GM12878 (cell line): ENCODE data around the gene EFNA2. TPM values are rescaled to one million over a fixed set of nuclear protein-coding genes. Genes with fewer than 3 reads are reported as not detected.

Experiments
- ATAC-seq: fragments of 200-7000 bp; cut with Tn5 transposase; 3 replicates; pipeline ENCODE4 v1.9.1; 2020; ENCODE audit warnings: mild to moderate bottlenecking, moderate library complexity
- BruUV-seq: library from RNA; stranded (reverse); fragments of 400-500 nt; replicated peaks from 2 replicates; lab custom pipeline; 2021; lab: Mats Ljungman, UMichigan
- CTCF ChIA-PET: fragments of 300-600 bp; sonication (Branson Sonifier 250); formaldehyde crosslinking; extraction: SDS; loops from one replicate; lab custom pipeline; 2021; ENCODE audit warnings: inconsistent platforms; lab: Yijun Ruan, JAX
- POLR2A ChIA-PET: fragments of 350-600 bp; formaldehyde crosslinking; extraction: SDS; loops from one replicate; lab custom pipeline; 2021; ENCODE audit warnings: inconsistent platforms; lab: Charles Lee
- RAD21 ChIA-PET: fragments of 300-600 bp; sonication (Branson Sonifier 250); formaldehyde crosslinking; loops from one replicate; lab custom pipeline; 2023; ENCODE audit warnings: antibody characterized with exemption; ENCODE audit not compliant: unreplicated experiment; lab: Charles Lee
- SMC1A ChIA-PET: fragments of 300-600 bp; sonication (Branson Sonifier 250); formaldehyde crosslinking; loops from one replicate; lab custom pipeline; 2023; ENCODE audit not compliant: unreplicated experiment, uncharacterized antibody; lab: Charles Lee
- DNase-seq: peaks from one replicate; pipeline ENCODE4 v3.0.0-alpha.2; 2011; ENCODE audit warnings: low read depth, low spot score
- FAIRE-seq: peaks from 3 replicates; lab custom pipeline; 2011; peaks lifted over from hg19 to GRCh38; lab: Jason Lieb, UNC
- H2AFZ ChIP-seq: 2 replicates; pipeline ENCODE4 v1.6.0; 2011; ENCODE audit warnings: low read depth, low read length, control low read depth; ENCODE audit not compliant: control insufficient read depth
- H3K27ac ChIP-seq: 2 replicates; pipeline ENCODE4 v1.5.1; 2011; ENCODE audit warnings: control low read depth; ENCODE audit not compliant: control insufficient read depth, insufficient read depth
- H3K27me3 ChIP-seq, 2 experiments: replicated peaks in 1 of 2; 2 replicates each; pipeline versions ENCODE4 v1.6.0 to v1.6.1; 2011; ENCODE audit warnings: low read length in 1 of 2; ENCODE audit not compliant: control insufficient read depth in 2 of 2, insufficient read depth in 2 of 2
- H3K36me3 ChIP-seq, 2 experiments: 2 replicates each; pipeline ENCODE4 v1.5.1; 2011; ENCODE audit warnings: low read length in 1 of 2; ENCODE audit not compliant: control insufficient read depth in 2 of 2, insufficient read depth in 2 of 2
- H3K4me1 ChIP-seq: 2 replicates; pipeline ENCODE4 v1.6.1; 2011; ENCODE audit warnings: mild to moderate bottlenecking, low read length, moderate library complexity, mixed read lengths; ENCODE audit not compliant: control insufficient read depth, insufficient read depth
- H3K4me2 ChIP-seq: 2 replicates; pipeline ENCODE4 v1.6.0; 2011; ENCODE audit warnings: control low read depth; ENCODE audit not compliant: control insufficient read depth, insufficient read depth
- H3K4me3 ChIP-seq: fragments of 200-600 bp; sonication (generic); 2 replicates; pipeline ENCODE4 v1.5.1; 2016
- H3K79me2 ChIP-seq: 2 replicates; pipeline ENCODE4 v1.6.0; 2011; ENCODE audit warnings: low read length; ENCODE audit not compliant: control insufficient read depth, insufficient read depth
- H3K9ac ChIP-seq: 2 replicates; pipeline ENCODE4 v1.8.0; 2011; ENCODE audit warnings: low read length, control low read depth, mixed read lengths; ENCODE audit not compliant: control insufficient read depth, insufficient read depth
- H3K9me3 ChIP-seq: replicated peaks from 3 replicates; pipeline ENCODE4 v1.5.1; 2011; ENCODE audit warnings: mild to moderate bottlenecking, low read length; ENCODE audit not compliant: control insufficient read depth, insufficient read depth
- H4K20me1 ChIP-seq: 2 replicates; pipeline ENCODE4 v1.6.0; 2011; ENCODE audit not compliant: control insufficient read depth, insufficient read depth
- BACH1 ChIP-seq: fragments of 450-650 bp; IDR thresholded peaks from 2 replicates; pipeline ENCODE4 v1.6.1; 2017; ENCODE audit warnings: mild to moderate bottlenecking, borderline replicate concordance
- CUX1 ChIP-seq: IDR thresholded peaks from 2 replicates; pipeline ENCODE4 v1.6.1; 2012; ENCODE audit warnings: improper control_type of control experiment, low read depth, low read length; ENCODE audit not compliant: insufficient replicate concordance
- MLLT1 ChIP-seq: fragments of 450-650 bp; IDR thresholded peaks from 2 replicates; pipeline ENCODE4 v1.6.1; 2016; ENCODE audit warnings: mild to moderate bottlenecking
- RUNX3 ChIP-seq: IDR thresholded peaks from 2 replicates; pipeline ENCODE4 v1.6.1; 2012; ENCODE audit warnings: low read length, inconsistent platforms
- YY1 ChIP-seq: IDR thresholded peaks from 2 replicates; pipeline ENCODE4 v1.6.1; 2011; ENCODE audit warnings: low read depth, mild to moderate bottlenecking, low read length
- WGBS: methylation state at CpG from one replicate; pipeline ENCODE4 v1.1.6; 2016; ENCODE audit warnings: low lambda C conversion rate; ENCODE audit not compliant: insufficient replicate concordance, insufficient coverage; ENCODE audit errors: missing lambda C conversion rate; 5-methylcytosine and 5-hydroxymethylcytosine counted together
- in situ Hi-C: fragments of 300-500 bp; cut with MboI; formaldehyde crosslinking; loops from 9 replicates; pipeline ENCODE4 v1.14.3; 2018; ENCODE audit warnings: mixed read lengths
- intact Hi-C: fragments of 100-400 bp; cut with micrococcal nuclease; formaldehyde crosslinking; loops from one replicate; pipeline ENCODE4 v1.14.2; 2022; ENCODE audit not compliant: unreplicated experiment
- polyA plus RNA-seq, 11 experiments: library from polyadenylated mRNA; depleted of rRNA in 4 of 11; unstranded in 6 of 11; stranded (reverse) in 5 of 11; fragments of >200 nt; fragmentation: Nextera tagmentation in 4 of 11; fragmentation: Illumina TruSeq in 1 of 11; extraction: Ambion mirVana in 4 of 11; extraction: Trizol in 1 of 11; gene quantifications; 1 replicate in 1 of 11; 2 replicates in 10 of 11; pipeline versions ENCODE4 v1.2.1 to v1.2.3, GENCODE V29; 2011 to 2016; ENCODE audit warnings: inconsistent platforms in 2 of 11, missing spikeins in 2 of 11, low read depth in 1 of 11
- total RNA-seq, 4 experiments: library from RNA; depleted of rRNA in 3 of 4; stranded (reverse); fragments of >200 nt in 3 of 4; fragmentation: Illumina TruSeq in 1 of 4; extraction: Trizol in 1 of 4; gene quantifications; 2 replicates each; pipeline versions ENCODE4 v1.2.1 to v1.2.3, GENCODE V29; 2013 to 2021
- TF ChIP-seq, protein P1 (sequence below): fragments of 450-650 bp; formaldehyde crosslinking; IDR thresholded peaks from 2 replicates; pipeline ENCODE4 v1.4.0; 2022; ENCODE audit warnings: mild to moderate bottlenecking, moderate library complexity

The EFNA2 gene
- total and polyA plus RNA-seq, 10 of the 15 experiments (the other 5 are each of a cell fraction or from before 2014, with no cell fraction given) = not detected

DNA sequence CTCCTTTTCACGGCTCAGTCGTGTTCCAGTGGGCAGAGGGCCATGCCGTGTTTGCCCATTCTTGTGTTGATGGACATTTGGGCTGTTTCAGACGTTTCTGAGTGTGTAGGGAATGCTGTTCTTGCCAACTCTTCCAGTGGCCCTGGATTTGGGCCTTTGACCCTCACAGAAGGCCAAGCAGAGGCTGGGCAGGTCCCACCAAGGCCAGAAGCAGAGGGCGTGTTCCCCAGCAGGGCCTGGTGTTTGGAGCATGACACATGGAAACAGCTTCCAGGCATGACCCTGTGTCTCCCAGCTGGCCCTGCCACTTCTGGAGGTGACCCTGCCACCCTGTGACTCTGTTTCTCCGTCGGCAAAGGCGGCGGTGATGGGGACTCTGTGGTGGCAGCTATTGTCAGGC is 35.9 kb downstream of the EFNA2 start:
- Histone ChIP-seq H4K20me1 (no peaks in the 10 kb centered on the region), H3K4me1 (no peaks in the 10 kb centered on the region), H3K27me3 (peaks cover 6 to 10% of the 10 kb centered on the region in 2 experiments; a peak in 3 of 4 replicates), H3K36me3 (no peaks in the 10 kb centered on the region), H2AFZ (no peak overlapping the region), H3K4me2 (no peak overlapping the region), H3K9ac (no peak overlapping the region), H3K79me2 (no peaks in the 10 kb centered on the region), H3K4me3 (no peak overlapping the region), H3K9me3 (no peaks in the 10 kb centered on the region), H3K27ac (no peak overlapping the region)
- in situ Hi-C loops = no loop called here
- POLR2A ChIA-PET = interaction anchor here (0.7 kb wide), 1 partner anchor 239 kb away, joined by 5 read pairs; no protein-coding TSS in a partner anchor
- FAIRE-seq (no peak), ATAC-seq (no peak), DNase-seq (no peak)
- no TSS peak for BruUV-seq
- CTCF ChIA-PET = no interaction called here
- no peak for TF ChIP-seq MLLT1
- no peak for TF ChIP-seq CUX1
- TF ChIP-seq, protein P1, sequence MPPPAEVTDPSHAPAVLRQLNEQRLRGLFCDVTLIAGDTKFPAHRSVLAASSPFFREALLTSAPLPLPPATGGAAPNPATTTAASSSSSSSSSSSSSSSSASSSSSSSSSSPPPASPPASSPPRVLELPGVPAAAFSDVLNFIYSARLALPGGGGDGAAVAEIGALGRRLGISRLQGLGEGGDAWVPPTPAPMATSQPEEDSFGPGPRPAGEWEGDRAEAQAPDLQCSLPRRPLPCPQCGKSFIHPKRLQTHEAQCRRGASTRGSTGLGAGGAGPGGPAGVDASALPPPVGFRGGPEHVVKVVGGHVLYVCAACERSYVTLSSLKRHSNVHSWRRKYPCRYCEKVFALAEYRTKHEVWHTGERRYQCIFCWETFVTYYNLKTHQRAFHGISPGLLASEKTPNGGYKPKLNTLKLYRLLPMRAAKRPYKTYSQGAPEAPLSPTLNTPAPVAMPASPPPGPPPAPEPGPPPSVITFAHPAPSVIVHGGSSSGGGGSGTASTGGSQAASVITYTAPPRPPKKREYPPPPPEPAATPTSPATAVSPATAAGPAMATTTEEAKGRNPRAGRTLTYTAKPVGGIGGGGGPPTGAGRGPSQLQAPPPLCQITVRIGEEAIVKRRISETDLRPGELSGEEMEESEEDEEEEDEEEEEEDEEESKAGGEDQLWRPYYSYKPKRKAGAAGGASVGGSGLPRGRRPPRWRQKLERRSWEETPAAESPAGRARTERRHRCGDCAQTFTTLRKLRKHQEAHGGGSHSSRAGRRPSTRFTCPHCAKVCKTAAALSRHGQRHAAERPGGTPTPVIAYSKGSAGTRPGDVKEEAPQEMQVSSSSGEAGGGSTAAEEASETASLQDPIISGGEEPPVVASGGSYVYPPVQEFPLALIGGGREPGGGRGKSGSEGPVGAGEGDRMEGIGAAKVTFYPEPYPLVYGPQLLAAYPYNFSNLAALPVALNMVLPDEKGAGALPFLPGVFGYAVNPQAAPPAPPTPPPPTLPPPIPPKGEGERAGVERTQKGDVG = no peak
- no peak for TF ChIP-seq BACH1
- TF ChIP-seq YY1 = no peak
- TF ChIP-seq RUNX3 = no peak
- intact Hi-C loops = no loop called here
- RAD21 ChIA-PET = no interaction called here
- 46% methylated on average over 9 of the region's 9 CpGs for WGBS
- SMC1A ChIA-PET = no interaction called here
